Fibroblast of peridontal ligament (primary cell): Measurements from ENCODE around the gene ARMC3.

Experiments used
- DNase-seq: peaks from one replicate; pipeline ENCODE4 v3.0.0-alpha.2; 2010; ENCODE audit errors: extremely low read depth

ARMC3 gene

DNA sequence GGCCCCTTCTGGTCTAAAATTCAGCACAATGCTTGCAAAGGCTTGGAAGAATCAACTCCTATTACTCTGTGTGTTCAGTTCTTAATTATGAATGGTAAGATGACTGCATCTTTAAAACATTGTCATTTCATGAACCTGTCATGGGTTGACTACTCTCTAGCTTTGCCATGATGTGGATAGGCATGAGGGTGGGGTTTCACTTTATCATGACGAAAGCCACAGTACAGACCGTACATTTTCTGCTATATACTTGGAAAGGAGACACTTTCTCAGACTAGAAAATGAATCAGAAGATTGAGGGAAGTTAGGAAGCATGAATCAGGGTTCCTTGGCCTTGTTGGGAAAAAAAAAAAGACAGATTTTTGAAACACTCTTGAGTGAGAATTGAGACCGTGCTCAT lies 147.8 kb downstream of the ARMC3 start:
- no peak for DNase-seq

DNA sequence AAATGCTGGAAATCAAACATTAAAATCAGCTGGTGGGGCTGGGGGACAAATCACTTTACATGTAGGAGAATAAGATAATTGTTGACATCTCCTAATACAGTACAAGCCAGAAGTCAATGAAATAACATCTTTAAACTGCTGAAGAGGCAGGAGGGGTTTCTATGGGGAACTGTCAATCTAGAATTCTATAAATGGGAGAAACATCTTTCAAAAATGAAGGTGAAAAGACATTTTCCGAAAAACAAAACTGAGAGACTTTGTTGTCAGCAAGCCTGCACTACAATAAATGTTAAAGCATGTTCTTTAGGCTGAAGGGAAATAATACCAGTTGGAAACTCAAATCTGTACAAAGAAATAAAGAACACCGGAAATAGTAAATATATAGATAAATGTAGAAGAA lies 150.3 kb downstream of the ARMC3 start:
- no peak for DNase-seq

DNA sequence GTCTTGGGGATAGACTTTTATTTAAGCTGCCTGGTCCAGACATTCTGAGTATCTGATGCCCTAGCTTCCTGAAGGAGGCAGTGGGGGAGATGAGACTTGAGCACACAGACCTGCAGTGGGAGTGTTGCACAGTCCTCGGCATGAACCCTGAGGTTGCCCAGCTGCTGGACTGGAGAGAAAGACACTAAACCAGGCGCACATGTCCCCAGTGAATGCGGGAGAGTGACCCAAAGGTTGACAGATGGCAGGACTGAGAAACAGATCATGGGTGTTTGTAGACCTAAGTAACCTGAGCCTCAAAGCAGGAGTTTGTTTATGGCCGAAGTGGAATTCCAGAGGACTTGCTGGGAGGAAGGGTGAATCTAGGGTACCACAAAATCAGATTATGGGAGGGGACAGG lies 151.8 kb downstream of the ARMC3 start:
- no peak for DNase-seq

- no peak for DNase-seq
These were observed 152.4 kb downstream of the ARMC3 start for GRCh38 chr10:23080262-23080661.

GRCh38 chr10:23081221-23081750 lies 153.4 kb downstream of the ARMC3 start:
- DNase-seq = peak; percentile 13

- DNase-seq = no peak
These were observed 154.0 kb downstream of the ARMC3 start for GRCh38 chr10:23081891-23082290.
